Liver (tissue), 9 donors: Measurements from ENCODE around the gene DSCAML1. TPM values are rescaled to one million over a fixed set of nuclear protein-coding genes. Genes with fewer than 3 reads are reported as not detected.

Experiments
- DNase-seq: peaks from one replicate; pipeline ENCODE4 v3.0.0-alpha.2; 2017; ENCODE audit warnings: low spot score
- H3K27ac ChIP-seq, 2 donors: one replicate each; pipeline ENCODE4 v1.7.0; 2013; ENCODE audit warnings: inconsistent platforms in 2 of 2, low read length in 2 of 2, control low read depth in 1 of 2, low read depth in 1 of 2, mild to moderate bottlenecking in 1 of 2
- H3K27me3 ChIP-seq, 4 donors: one replicate each; pipeline versions ENCODE4 v1.6.1 to v1.7.0; 2013; ENCODE audit warnings: low read length in 3 of 4, inconsistent platforms in 1 of 4, mild to moderate bottlenecking in 1 of 4, moderate library complexity in 1 of 4; ENCODE audit not compliant: control insufficient read depth in 4 of 4, insufficient read depth in 4 of 4
- H3K36me3 ChIP-seq, 4 donors: one replicate each; pipeline versions ENCODE4 v1.6.1 to v1.7.0; 2013; ENCODE audit warnings: low read length in 3 of 4, mild to moderate bottlenecking in 3 of 4, low read depth in 1 of 4, moderate library complexity in 1 of 4; ENCODE audit not compliant: control insufficient read depth in 4 of 4, insufficient read depth in 3 of 4
- H3K4me1 ChIP-seq, 4 donors: one replicate each; pipeline versions ENCODE4 v1.6.1 to v1.7.0; 2013; ENCODE audit warnings: low read length in 3 of 4, mild to moderate bottlenecking in 3 of 4, moderate library complexity in 1 of 4; ENCODE audit not compliant: control insufficient read depth in 4 of 4, insufficient read depth in 4 of 4
- H3K4me3 ChIP-seq, 3 donors: one replicate each; pipeline versions ENCODE4 v1.6.1 to v1.7.0; 2013; ENCODE audit warnings: low read length in 3 of 3, control low read depth in 1 of 3, low read depth in 1 of 3, mild to moderate bottlenecking in 1 of 3
- H3K9ac ChIP-seq, 2 donors: one replicate each; pipeline ENCODE4 v1.7.0; 2013; ENCODE audit warnings: low read length in 2 of 2, mild to moderate bottlenecking in 2 of 2, moderate library complexity in 2 of 2, control low read depth in 1 of 2, low read depth in 1 of 2
- H3K9me3 ChIP-seq, 4 donors: one replicate each; pipeline versions ENCODE4 v1.6.1 to v1.7.0; 2013; ENCODE audit warnings: low read length in 3 of 4; ENCODE audit not compliant: control insufficient read depth in 4 of 4
- EGR1 ChIP-seq, 2 donors: IDR thresholded peaks; 2 replicates each; pipeline ENCODE4 v1.6.1; 2016 to 2018; ENCODE audit warnings: antibody characterized with exemption in 2 of 2, low read depth in 2 of 2
- FOXA1 ChIP-seq: IDR thresholded peaks from 2 replicates; pipeline ENCODE4 v1.6.1; 2016; ENCODE audit warnings: antibody characterized with exemption
- FOXA2 ChIP-seq: IDR thresholded peaks from 2 replicates; pipeline ENCODE4 v1.6.1; 2016; ENCODE audit warnings: antibody characterized with exemption
- HNF4A ChIP-seq, 2 donors: conservative IDR thresholded peaks; 2 replicates each; pipeline ENCODE4 v1.6.1; 2016; ENCODE audit warnings: antibody characterized with exemption in 2 of 2, mild to moderate bottlenecking in 2 of 2
- HNF4G ChIP-seq: IDR thresholded peaks from 2 replicates; pipeline ENCODE4 v1.6.1; 2016; ENCODE audit warnings: antibody characterized with exemption
- NR2F2 ChIP-seq: IDR thresholded peaks from 2 replicates; pipeline ENCODE4 v1.6.1; 2016; ENCODE audit warnings: antibody characterized with exemption
- RAD21 ChIP-seq, 2 donors: IDR thresholded peaks; 2 replicates each; pipeline ENCODE4 v1.6.1; 2016; ENCODE audit warnings: antibody characterized with exemption in 2 of 2, mild to moderate bottlenecking in 2 of 2
- TAF1 ChIP-seq: conservative IDR thresholded peaks from 2 replicates; pipeline ENCODE4 v1.6.1; 2016; ENCODE audit warnings: antibody characterized with exemption, mild to moderate bottlenecking
- WGBS: extraction: QIAGEN DNeasy Blood & Tissue Kit; methylation state at CpG from one replicate; pipeline ENCODE4 v1.1.7; 2013; 5-methylcytosine and 5-hydroxymethylcytosine counted together
- polyA plus RNA-seq, 2 donors: library from polyadenylated mRNA; stranded (reverse) in 1 of 2; unstranded in 1 of 2; fragments of 200-250 nt in 1 of 2; fragments of >200 nt in 1 of 2; fragmentation: Nextera tagmentation in 1 of 2; extraction: Ambion mirVana in 1 of 2; gene quantifications; one replicate each; pipeline versions ENCODE4 v1.2.1 to v1.2.3, GENCODE V29; 2013 to 2015
- total RNA-seq, 2 donors: library from RNA; depleted of rRNA; stranded (reverse); fragments of >200 nt; gene quantifications; one replicate each; pipeline ENCODE4 v1.2.3, GENCODE V29; 2014
- TF ChIP-seq, protein P1 (sequence below): IDR thresholded peaks from 2 replicates; pipeline ENCODE4 v1.6.1; 2016; ENCODE audit warnings: antibody characterized with exemption
- TF ChIP-seq, protein P2 (sequence below): IDR thresholded peaks from 2 replicates; pipeline ENCODE4 v1.6.1; 2016; ENCODE audit warnings: antibody characterized with exemption, mild to moderate bottlenecking
- TF ChIP-seq, protein P3 (sequence below): IDR thresholded peaks from 2 replicates; pipeline ENCODE4 v1.6.1; 2016; ENCODE audit warnings: antibody characterized with exemption
- TF ChIP-seq, protein P4 (sequence below): IDR thresholded peaks from 2 replicates; pipeline ENCODE4 v1.6.1; 2016; ENCODE audit warnings: antibody characterized with exemption
- donor health status: healthy.
- donor health status: healthy.
- donor health status: healthy.
- donor health status: healthy.
- donor health status: healthy.

Gene DSCAML1
- total and polyA plus RNA-seq, 4 donors: 0.07 to 0.42 (median 0.20) TPM

DNA sequence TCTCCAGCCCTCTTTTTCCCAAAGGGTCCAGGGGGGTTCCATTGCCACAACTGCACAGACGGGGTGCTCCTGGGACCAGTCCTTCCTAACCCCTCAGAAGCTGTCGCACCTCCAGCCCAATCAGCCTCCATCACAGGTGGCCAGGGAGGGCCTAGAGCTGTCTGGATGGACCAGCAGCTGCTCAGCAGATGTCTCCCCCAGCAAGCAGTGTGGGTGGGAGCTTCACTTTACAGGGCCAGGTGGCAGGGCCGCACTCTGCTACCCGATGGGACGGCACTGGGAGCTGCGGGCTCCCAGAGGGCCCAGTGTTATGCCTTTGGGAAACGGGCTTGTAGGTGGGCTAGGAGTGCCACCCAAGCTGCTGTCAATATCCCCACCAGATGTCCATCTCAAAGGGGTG, 120.5 kb downstream of the DSCAML1 start:
- TF ChIP-seq, protein P1, sequence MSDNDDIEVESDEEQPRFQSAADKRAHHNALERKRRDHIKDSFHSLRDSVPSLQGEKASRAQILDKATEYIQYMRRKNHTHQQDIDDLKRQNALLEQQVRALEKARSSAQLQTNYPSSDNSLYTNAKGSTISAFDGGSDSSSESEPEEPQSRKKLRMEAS: no peak
- no peak for TF ChIP-seq HNF4G
- H3K4me1 ChIP-seq: no peaks in the 10 kb centered on the region
- H3K9ac ChIP-seq: no peak overlapping the region
- 96% methylated on average over 7 of the region's 7 CpGs for whole genome bisulfite sequencing
- H3K27ac ChIP-seq: no peak overlapping the region
- peaks cover 0 to 5% (median 0%) of the 10 kb centered on the region in 4 donors for H3K27me3 ChIP-seq
- H3K36me3 ChIP-seq: no peaks in the 10 kb centered on the region
- H3K9me3 ChIP-seq: no peaks in the 10 kb centered on the region
- H3K4me3 ChIP-seq: no peak overlapping the region
- DNase-seq: no peak

DNA sequence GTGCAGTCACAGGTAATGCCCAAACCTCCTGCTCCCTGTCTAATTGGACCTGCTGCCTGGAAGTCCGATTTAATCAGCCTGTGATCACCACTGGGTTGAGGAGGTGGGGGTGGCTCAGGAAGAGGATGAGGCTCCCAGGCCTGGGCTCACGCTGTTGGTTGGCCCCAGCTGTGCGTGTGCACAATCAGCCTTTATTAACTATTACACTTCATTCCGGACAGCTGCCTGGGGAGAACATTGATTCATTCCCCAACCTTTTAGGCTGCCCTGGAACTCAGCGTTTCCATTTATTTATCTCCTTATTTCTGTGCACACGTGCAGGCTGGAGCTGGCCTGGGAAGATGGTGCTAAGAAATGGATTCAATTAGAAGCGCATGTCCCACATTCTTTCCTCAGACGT, 123.4 kb downstream of the DSCAML1 start:
- no peak overlapping the region for H3K4me3 ChIP-seq

DNA sequence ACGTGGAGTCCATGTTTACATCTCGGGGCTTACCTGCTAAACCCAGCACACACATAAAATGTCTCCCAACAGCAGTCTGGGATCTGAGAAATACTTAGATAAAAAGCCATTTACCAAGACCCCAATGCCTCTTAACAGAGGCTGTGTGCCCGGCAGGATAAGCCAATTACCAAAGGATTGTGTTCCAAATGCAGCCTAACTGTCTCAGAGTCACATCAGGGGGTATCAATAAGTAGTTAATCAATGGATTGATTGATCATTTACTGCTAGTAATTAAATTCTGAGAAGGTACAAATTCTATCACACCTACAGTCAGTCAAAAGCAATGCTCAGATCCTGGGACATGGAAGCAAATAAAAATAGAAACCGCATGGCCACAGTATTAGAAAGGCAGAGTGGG, 125.6 kb downstream of the DSCAML1 start:
- H3K4me3 ChIP-seq: no peak overlapping the region
- H3K36me3 ChIP-seq: no peaks in the 10 kb centered on the region
- TF ChIP-seq, protein P2, sequence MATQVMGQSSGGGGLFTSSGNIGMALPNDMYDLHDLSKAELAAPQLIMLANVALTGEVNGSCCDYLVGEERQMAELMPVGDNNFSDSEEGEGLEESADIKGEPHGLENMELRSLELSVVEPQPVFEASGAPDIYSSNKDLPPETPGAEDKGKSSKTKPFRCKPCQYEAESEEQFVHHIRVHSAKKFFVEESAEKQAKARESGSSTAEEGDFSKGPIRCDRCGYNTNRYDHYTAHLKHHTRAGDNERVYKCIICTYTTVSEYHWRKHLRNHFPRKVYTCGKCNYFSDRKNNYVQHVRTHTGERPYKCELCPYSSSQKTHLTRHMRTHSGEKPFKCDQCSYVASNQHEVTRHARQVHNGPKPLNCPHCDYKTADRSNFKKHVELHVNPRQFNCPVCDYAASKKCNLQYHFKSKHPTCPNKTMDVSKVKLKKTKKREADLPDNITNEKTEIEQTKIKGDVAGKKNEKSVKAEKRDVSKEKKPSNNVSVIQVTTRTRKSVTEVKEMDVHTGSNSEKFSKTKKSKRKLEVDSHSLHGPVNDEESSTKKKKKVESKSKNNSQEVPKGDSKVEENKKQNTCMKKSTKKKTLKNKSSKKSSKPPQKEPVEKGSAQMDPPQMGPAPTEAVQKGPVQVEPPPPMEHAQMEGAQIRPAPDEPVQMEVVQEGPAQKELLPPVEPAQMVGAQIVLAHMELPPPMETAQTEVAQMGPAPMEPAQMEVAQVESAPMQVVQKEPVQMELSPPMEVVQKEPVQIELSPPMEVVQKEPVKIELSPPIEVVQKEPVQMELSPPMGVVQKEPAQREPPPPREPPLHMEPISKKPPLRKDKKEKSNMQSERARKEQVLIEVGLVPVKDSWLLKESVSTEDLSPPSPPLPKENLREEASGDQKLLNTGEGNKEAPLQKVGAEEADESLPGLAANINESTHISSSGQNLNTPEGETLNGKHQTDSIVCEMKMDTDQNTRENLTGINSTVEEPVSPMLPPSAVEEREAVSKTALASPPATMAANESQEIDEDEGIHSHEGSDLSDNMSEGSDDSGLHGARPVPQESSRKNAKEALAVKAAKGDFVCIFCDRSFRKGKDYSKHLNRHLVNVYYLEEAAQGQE: no peak
- TF ChIP-seq FOXA2: no peak
- TF ChIP-seq RAD21 (IDR thresholded peaks at IDR 0.05): no peak
- no peak for TF ChIP-seq EGR1 (IDR thresholded peaks at IDR 0.05; ENCODE audit: low read depth in 2 of 2)
- no peak for TF ChIP-seq TAF1
- no peak overlapping the region for H3K27ac ChIP-seq
- no peak for DNase-seq
- peaks cover 0 to 5% (median 0%) of the 10 kb centered on the region in 4 donors for H3K27me3 ChIP-seq
- WGBS: 91% methylated on average over 4 of the region's 4 CpGs
- H3K4me1 ChIP-seq: no peaks in the 10 kb centered on the region
- no peak overlapping the region for H3K9ac ChIP-seq
- H3K9me3 ChIP-seq: no peaks in the 10 kb centered on the region

More for the DNA sequence above, 123.4 kb downstream of the DSCAML1 start:
- Histone ChIP-seq H3K4me1 (no peaks in the 10 kb centered on the region), H3K27ac (no peak overlapping the region), H3K9me3 (no peaks in the 10 kb centered on the region), H3K36me3 (no peaks in the 10 kb centered on the region), H3K9ac (no peak overlapping the region), H3K27me3 (peaks cover 0 to 5% (median 0%) of the 10 kb centered on the region in 4 donors)
- 80% methylated on average over 8 of the region's 8 CpGs for WGBS
- TF ChIP-seq NR2F2 (no peak), FOXA1 (no peak), FOXA2 (no peak), HNF4A (conservative IDR thresholded peaks at IDR 0.05) (no peak)
- TF ChIP-seq, protein P3, sequence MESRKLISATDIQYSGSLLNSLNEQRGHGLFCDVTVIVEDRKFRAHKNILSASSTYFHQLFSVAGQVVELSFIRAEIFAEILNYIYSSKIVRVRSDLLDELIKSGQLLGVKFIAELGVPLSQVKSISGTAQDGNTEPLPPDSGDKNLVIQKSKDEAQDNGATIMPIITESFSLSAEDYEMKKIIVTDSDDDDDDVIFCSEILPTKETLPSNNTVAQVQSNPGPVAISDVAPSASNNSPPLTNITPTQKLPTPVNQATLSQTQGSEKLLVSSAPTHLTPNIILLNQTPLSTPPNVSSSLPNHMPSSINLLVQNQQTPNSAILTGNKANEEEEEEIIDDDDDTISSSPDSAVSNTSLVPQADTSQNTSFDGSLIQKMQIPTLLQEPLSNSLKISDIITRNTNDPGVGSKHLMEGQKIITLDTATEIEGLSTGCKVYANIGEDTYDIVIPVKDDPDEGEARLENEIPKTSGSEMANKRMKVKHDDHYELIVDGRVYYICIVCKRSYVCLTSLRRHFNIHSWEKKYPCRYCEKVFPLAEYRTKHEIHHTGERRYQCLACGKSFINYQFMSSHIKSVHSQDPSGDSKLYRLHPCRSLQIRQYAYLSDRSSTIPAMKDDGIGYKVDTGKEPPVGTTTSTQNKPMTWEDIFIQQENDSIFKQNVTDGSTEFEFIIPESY: no peak
- TF ChIP-seq, protein P2: no peak
- TF ChIP-seq, protein P4, sequence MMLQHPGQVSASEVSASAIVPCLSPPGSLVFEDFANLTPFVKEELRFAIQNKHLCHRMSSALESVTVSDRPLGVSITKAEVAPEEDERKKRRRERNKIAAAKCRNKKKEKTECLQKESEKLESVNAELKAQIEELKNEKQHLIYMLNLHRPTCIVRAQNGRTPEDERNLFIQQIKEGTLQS: no peak
- DNase-seq: no peak
